CD8-positive, alpha-beta memory T cell (primary cell): ENCODE data around the gene TPM3. TPM values are rescaled to one million over a fixed set of nuclear protein-coding genes. Genes with fewer than 3 reads are reported as not detected.

Source experiments
- CTCF ChIA-PET: fragments of 350-600 bp; sonication (Branson Sonifier 250); formaldehyde crosslinking; loops from one replicate; lab custom pipeline; 2021; ENCODE audit warnings: antibody characterized with exemption; lab: Charles Lee
- POLR2A ChIA-PET: fragments of 350-600 bp; sonication (Branson Sonifier 250); formaldehyde crosslinking; loops from one replicate; lab custom pipeline; 2021; ENCODE audit warnings: antibody characterized with exemption; lab: Charles Lee
- DNase-seq, 5 donors: peaks; one replicate each; pipeline versions ENCODE4 v3.0.0 to v3.0.0-alpha.2; 2020 to 2022; ENCODE audit warnings: mixed read lengths in 1 of 5
- H3K27ac ChIP-seq: one replicate; pipeline ENCODE4 v1.7.0; 2013; ENCODE audit warnings: low read depth, mild to moderate bottlenecking, low read length, moderate library complexity
- H3K27me3 ChIP-seq: 2 replicates; pipeline ENCODE4 v1.7.0; 2013; ENCODE audit warnings: low read length, mild to moderate bottlenecking; ENCODE audit not compliant: insufficient read depth, poor library complexity, severe bottlenecking
- H3K36me3 ChIP-seq: 2 replicates; pipeline ENCODE4 v1.7.0; 2013; ENCODE audit warnings: mild to moderate bottlenecking, low read length, moderate library complexity; ENCODE audit not compliant: insufficient read depth
- H3K4me1 ChIP-seq: 2 replicates; pipeline ENCODE4 v1.7.0; 2013; ENCODE audit warnings: mild to moderate bottlenecking, low read length, moderate library complexity; ENCODE audit not compliant: insufficient read depth
- H3K4me3 ChIP-seq: 2 replicates; pipeline ENCODE4 v1.7.0; 2013; ENCODE audit warnings: mild to moderate bottlenecking, low read length
- H3K9me3 ChIP-seq: 2 replicates; pipeline ENCODE4 v1.7.0; 2013; ENCODE audit warnings: mild to moderate bottlenecking, low read length
- H3K27ac Mint-ChIP-seq, 8 donors: one replicate each; pipeline ENCODE4 v1.8.0; 2020 to 2021; ENCODE audit warnings: mixed read lengths in 8 of 8, mild to moderate bottlenecking in 6 of 8, inconsistent platforms in 3 of 8, moderate library complexity in 3 of 8
- H3K27me3 Mint-ChIP-seq, 2 donors: one replicate each; pipeline ENCODE4 v1.8.0; 2020 to 2021; ENCODE audit warnings: mixed read lengths in 2 of 2, mild to moderate bottlenecking in 1 of 2, moderate library complexity in 1 of 2
- H3K36me3 Mint-ChIP-seq, 3 donors: one replicate each; pipeline ENCODE4 v1.8.0; 2020 to 2021; ENCODE audit warnings: mixed read lengths in 3 of 3, inconsistent platforms in 1 of 3, mild to moderate bottlenecking in 1 of 3
- H3K4me1 Mint-ChIP-seq, 3 donors: one replicate each; pipeline ENCODE4 v1.8.0; 2020 to 2021; ENCODE audit warnings: mixed read lengths in 3 of 3, inconsistent platforms in 1 of 3, mild to moderate bottlenecking in 1 of 3
- H3K4me3 Mint-ChIP-seq, 7 donors: one replicate each; pipeline ENCODE4 v1.8.0; 2020 to 2021; ENCODE audit warnings: mixed read lengths in 7 of 7, mild to moderate bottlenecking in 6 of 7, moderate library complexity in 4 of 7, inconsistent platforms in 2 of 7
- H3K9me3 Mint-ChIP-seq, 5 donors: one replicate each; pipeline ENCODE4 v1.8.0; 2020 to 2022; ENCODE audit warnings: mixed read lengths in 5 of 5, mild to moderate bottlenecking in 3 of 5, moderate library complexity in 2 of 5, inconsistent platforms in 1 of 5
- polyA plus RNA-seq: library from polyadenylated mRNA; unstranded; fragments of 300-500 nt; fragmentation: Illumina TruSeq; gene quantifications from one replicate; pipeline ENCODE4 v1.2.3, GENCODE V29; 2021
- total RNA-seq, 2 experiments: library from RNA; stranded (reverse); gene quantifications; one replicate each; pipeline ENCODE4 v1.2.3, GENCODE V29; 2021

TPM3 gene
- total and polyA plus RNA-seq, 3 experiments from 2014 or later, result 802 to 948 (median 863) TPM

DNA sequence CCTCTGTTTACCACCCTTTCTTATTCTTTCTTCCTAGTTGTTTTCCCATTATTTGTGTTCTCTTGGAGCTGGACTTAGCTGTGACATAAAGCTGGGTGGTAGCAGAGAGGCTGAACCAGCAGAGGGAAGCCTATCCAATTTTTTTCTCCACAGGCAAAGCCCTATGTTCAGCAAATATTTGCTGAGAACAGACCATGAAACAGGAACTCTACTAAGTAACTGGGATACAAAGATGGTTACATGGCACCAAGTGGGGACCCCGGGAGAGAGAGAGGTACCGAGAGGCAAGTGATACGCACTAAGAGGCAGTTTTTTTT lies 7.6 kb upstream of the TPM3 start:
- Mint-ChIP-seq H3K27me3 (peaks cover 0 to 7% of the 10 kb centered on the region in 2 donors), H3K27ac (no peak overlapping the region), H3K36me3 (no peaks in the 10 kb centered on the region), H3K4me1 (no peaks in the 10 kb centered on the region), H3K4me3 (no peak overlapping the region), H3K9me3 (no peaks in the 10 kb centered on the region)
- ChIA-PET POLR2A (interaction anchor here (0.6 to 1.4 kb wide), 3 partner anchors 22 to 1700 kb away, joined by 3 to 4 read pairs (median 3); no protein-coding TSS in a partner anchor), CTCF (interaction anchor here (0.7 to 3.4 kb wide), 17 partner anchors 9 to 154 kb away, joined by 3 to 22 read pairs (median 4); partner anchors contain the start of gene UBAP2L)
- Histone ChIP-seq H3K27me3 (no peaks in the 10 kb centered on the region), H3K4me3 (peak overlapping the region; percentile 11), H3K27ac (no peak overlapping the region), H3K4me1 (peaks cover 8% of the 10 kb centered on the region), H3K36me3 (no peaks in the 10 kb centered on the region), H3K9me3 (no peaks in the 10 kb centered on the region)
- DNase-seq, result no peak

- Mint-ChIP-seq H3K9me3 (no peaks in the 10 kb centered on the region), H3K4me1 (no peaks in the 10 kb centered on the region), H3K4me3 (no peak overlapping the region), H3K27ac (peak overlapping the region in 3 of 8 donors; percentile 11 to 48 (median 25)), H3K36me3 (no peaks in the 10 kb centered on the region), H3K27me3 (peaks cover 4 to 7% of the 10 kb centered on the region in 2 donors)
- peak in 4 of 5 donors; percentile 21 to 60 (median 46) for DNase-seq
- POLR2A ChIA-PET, result interaction anchor here (0.6 to 1.4 kb wide), 2 partner anchors 139 to 1701 kb away, joined by 3 read pairs; no protein-coding TSS in a partner anchor
- H3K27ac ChIP-seq, result no peak overlapping the region
- peaks cover 8% of the 10 kb centered on the region for H3K4me1 ChIP-seq
- no peaks in the 10 kb centered on the region for H3K27me3 ChIP-seq
- no peaks in the 10 kb centered on the region for H3K9me3 ChIP-seq
- CTCF ChIA-PET, result interaction anchor here (0.7 to 3.4 kb wide), 20 partner anchors 8 to 154 kb away, joined by 3 to 22 read pairs (median 4); partner anchors contain the start of gene UBAP2L
- no peaks in the 10 kb centered on the region for H3K36me3 ChIP-seq
- peak overlapping the region; percentile 11 for H3K4me3 ChIP-seq
These were observed 7.1 kb upstream of the TPM3 start for GRCh38 chr1:154198756-154199562.

DNA sequence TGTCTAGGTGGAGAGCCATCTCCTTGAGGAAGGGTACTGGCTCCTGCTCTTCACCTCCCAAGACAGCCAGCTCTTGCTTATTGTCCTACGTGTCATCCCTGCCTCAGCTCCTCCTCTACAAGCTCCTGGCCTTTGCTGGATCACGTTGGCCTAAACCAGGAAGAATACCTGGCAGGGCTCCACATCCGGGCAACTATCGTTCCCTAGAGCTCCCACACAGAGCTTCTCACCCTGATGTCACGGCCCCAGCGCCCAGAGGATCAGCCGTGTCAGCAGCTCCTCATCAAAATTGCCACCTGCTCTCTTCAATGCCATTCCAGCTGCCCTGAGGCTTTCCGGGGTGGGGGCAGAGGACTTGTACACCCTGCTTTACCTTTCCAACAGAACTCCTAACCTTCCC lies 1.9 kb upstream of the TPM3 start:
- no peak overlapping the region for H3K27ac ChIP-seq
- Mint-ChIP-seq H3K9me3 (no peaks in the 10 kb centered on the region), H3K27me3 (peaks cover 10 to 31% of the 10 kb centered on the region in 2 donors), H3K27ac (peak overlapping the region in 1 of 8 donors; percentile 82), H3K4me3 (no peak overlapping the region), H3K36me3 (no peaks in the 10 kb centered on the region), H3K4me1 (no peaks in the 10 kb centered on the region)
- POLR2A ChIA-PET, result no interaction called here
- H3K4me3 ChIP-seq, result no peak overlapping the region
- DNase-seq, result no peak
- H3K36me3 ChIP-seq, result no peaks in the 10 kb centered on the region
- H3K27me3 ChIP-seq, result no peaks in the 10 kb centered on the region
- H3K9me3 ChIP-seq, result no peaks in the 10 kb centered on the region
- CTCF ChIA-PET, result no interaction called here
- H3K4me1 ChIP-seq, result peaks cover under 1% of the 10 kb centered on the region

DNA sequence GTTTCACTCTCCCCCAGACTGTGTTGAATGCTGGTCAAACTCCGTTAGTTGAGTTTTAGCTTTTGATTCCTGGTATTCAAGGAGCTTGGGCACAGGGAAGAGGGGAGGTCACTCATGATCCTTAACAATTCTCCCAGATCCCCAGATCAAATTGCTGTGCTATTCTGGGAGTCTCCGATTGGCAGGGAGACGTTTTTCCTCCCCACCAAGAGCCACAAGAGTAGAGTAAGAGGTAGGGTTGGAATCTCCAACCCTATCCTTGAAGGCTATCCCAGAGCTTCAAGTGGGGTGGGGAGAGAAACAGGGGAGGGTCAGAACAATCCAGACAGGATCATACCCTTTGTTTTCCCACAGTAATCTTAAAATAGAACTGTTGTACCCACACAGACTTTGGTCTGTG lies 576 bp upstream of the TPM3 start:
- no peak for DNase-seq
- Histone ChIP-seq H3K4me3 (no peak overlapping the region), H3K27me3 (no peaks in the 10 kb centered on the region), H3K36me3 (no peaks in the 10 kb centered on the region), H3K27ac (no peak overlapping the region), H3K9me3 (no peaks in the 10 kb centered on the region), H3K4me1 (no peaks in the 10 kb centered on the region)
- H3K4me3 Mint-ChIP-seq, result no peak overlapping the region
- H3K36me3 Mint-ChIP-seq, result no peaks in the 10 kb centered on the region
- ChIA-PET POLR2A (no interaction called here), CTCF (no interaction called here)
- peaks cover 12 to 31% of the 10 kb centered on the region in 2 donors for H3K27me3 Mint-ChIP-seq
- H3K9me3 Mint-ChIP-seq, result no peaks in the 10 kb centered on the region
- H3K27ac Mint-ChIP-seq, result no peak overlapping the region
- no peaks in the 10 kb centered on the region for H3K4me1 Mint-ChIP-seq

DNA sequence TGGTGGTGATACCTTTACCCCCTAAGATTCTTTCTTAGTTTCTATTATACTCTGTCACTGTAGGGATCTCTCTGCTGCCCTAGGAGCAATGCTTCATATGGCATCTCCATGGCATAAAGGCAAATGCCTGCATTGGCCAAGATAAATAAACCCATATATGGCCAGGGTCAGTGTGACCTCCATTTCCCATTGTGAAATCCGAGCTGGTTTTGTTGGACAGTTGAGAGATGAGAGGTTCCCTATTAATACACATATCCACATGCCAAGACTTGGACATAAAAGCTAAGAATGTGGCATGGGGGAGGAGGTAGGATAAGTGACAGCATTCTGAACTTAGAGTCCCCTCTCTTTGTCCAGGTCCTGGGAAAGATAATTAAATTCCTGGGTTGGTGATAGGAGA lies 1.4 kb downstream of the TPM3 start:
- H3K9me3 ChIP-seq, result no peaks in the 10 kb centered on the region
- H3K27ac ChIP-seq, result no peak overlapping the region
- DNase-seq, result no peak
- POLR2A ChIA-PET, result no interaction called here
- H3K27me3 Mint-ChIP-seq, result peaks cover 16 to 31% of the 10 kb centered on the region in 2 donors
- H3K36me3 ChIP-seq, result no peaks in the 10 kb centered on the region
- no peaks in the 10 kb centered on the region for H3K27me3 ChIP-seq
- no peaks in the 10 kb centered on the region for H3K4me1 Mint-ChIP-seq
- no peak overlapping the region for H3K4me3 ChIP-seq
- no peaks in the 10 kb centered on the region for H3K4me1 ChIP-seq
- no peaks in the 10 kb centered on the region for H3K36me3 Mint-ChIP-seq
- no peaks in the 10 kb centered on the region for H3K9me3 Mint-ChIP-seq
- no peak overlapping the region for H3K4me3 Mint-ChIP-seq
- CTCF ChIA-PET, result interaction anchor here (1.1 kb wide), 1 partner anchor 9 kb away, joined by 3 read pairs; no protein-coding TSS in a partner anchor
- H3K27ac Mint-ChIP-seq, result no peak overlapping the region

DNA sequence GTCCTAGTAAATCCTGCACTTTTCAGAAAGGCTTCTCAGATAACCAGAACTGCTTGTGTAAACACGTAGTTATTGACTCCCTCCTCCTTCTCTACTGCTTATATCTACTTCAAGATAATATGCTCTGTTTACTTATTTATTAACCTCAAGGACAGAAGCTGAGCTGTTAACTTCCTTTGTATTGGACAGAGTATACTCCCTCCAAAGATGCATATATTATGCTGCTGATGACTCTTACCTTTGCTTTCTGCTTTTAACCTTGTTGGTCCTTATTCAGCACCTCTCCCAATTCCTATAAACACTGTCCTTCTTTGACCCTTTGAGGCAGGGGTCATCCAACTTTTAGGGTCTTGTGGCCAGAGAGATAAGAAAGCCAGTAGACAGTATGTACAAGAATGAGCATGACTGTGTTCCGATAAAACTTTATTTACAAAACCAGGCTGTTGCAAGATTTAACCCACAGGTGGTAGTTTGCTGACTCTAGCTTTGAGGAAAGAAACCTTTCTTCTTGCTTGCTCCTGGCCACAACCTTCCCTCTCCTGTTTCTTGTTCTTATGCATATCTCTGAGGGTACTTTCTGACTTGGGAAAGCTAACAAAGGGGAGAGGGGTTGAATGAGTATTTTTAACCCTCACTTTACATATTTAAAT lies 4.9 kb downstream of the TPM3 start:
- no peak overlapping the region for H3K4me3 ChIP-seq
- Mint-ChIP-seq H3K9me3 (no peaks in the 10 kb centered on the region), H3K4me1 (peaks cover 5 to 14% (median 12%) of the 10 kb centered on the region in 3 donors), H3K36me3 (peaks cover 0 to 13% (median 0%) of the 10 kb centered on the region in 3 donors), H3K27me3 (peaks cover 7 to 10% of the 10 kb centered on the region in 2 donors), H3K4me3 (peak overlapping the region in 1 of 7 donors; percentile 59), H3K27ac (peak overlapping the region in 1 of 8 donors; percentile 78)
- no peak overlapping the region for H3K27ac ChIP-seq
- no peaks in the 10 kb centered on the region for H3K27me3 ChIP-seq
- no peak for DNase-seq
- ChIA-PET POLR2A (no interaction called here), CTCF (no interaction called here)
- H3K4me1 ChIP-seq, result peaks cover 8% of the 10 kb centered on the region
- H3K9me3 ChIP-seq, result no peaks in the 10 kb centered on the region
- no peaks in the 10 kb centered on the region for H3K36me3 ChIP-seq

DNA sequence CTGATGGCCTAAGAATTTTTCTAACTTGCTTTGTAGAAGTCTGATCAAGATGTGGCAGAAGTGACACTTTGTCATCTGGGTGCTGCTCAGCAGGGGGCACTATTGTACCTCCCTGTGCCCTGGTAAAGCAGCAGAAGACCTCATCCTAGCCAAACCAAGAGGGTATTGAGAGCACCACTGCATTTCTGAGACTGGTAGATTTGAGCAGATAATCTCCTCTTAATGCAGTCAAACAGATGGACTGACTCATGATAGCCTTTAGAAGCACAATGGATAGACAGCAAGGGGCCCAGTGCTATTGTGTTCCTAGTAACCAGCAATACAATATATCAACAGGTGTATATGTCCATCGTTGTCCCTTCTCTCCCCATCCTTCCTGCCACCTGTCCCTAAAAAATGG lies 5.7 kb downstream of the TPM3 start:
- no peaks in the 10 kb centered on the region for H3K9me3 ChIP-seq
- Mint-ChIP-seq H3K4me3 (peak overlapping the region in 2 of 7 donors; percentile 29 to 75), H3K4me1 (peaks cover 13 to 22% (median 20%) of the 10 kb centered on the region in 3 donors), H3K27ac (peak overlapping the region in 3 of 8 donors; percentile 11 to 78 (median 25)), H3K9me3 (no peaks in the 10 kb centered on the region), H3K36me3 (peaks cover 0 to 18% (median 0%) of the 10 kb centered on the region in 3 donors), H3K27me3 (peaks cover 2 to 7% of the 10 kb centered on the region in 2 donors)
- H3K4me3 ChIP-seq, result no peak overlapping the region
- H3K36me3 ChIP-seq, result no peaks in the 10 kb centered on the region
- no peak overlapping the region for H3K27ac ChIP-seq
- POLR2A ChIA-PET, result no interaction called here
- CTCF ChIA-PET, result no interaction called here
- no peaks in the 10 kb centered on the region for H3K27me3 ChIP-seq
- H3K4me1 ChIP-seq, result peaks cover 16% of the 10 kb centered on the region
- DNase-seq, result peak; percentile 44 to 69 (median 46)
